K562 (cell line): Measurements from ENCODE around the gene ADAM30. TPM values are rescaled to one million over a fixed set of nuclear protein-coding genes. Genes with fewer than 3 reads are reported as not detected.

ENCODE experiments used
- ATAC-seq: fragments of 200-7000 bp; cut with Tn5 transposase; 3 replicates; pipeline ENCODE4 v1.9.1; 2020; ENCODE audit warnings: moderate library complexity
- BruUV-seq: library from RNA; stranded (reverse); fragments of 400-500 nt; replicated peaks from 2 replicates; lab custom pipeline; 2021; lab: Mats Ljungman, UMichigan
- CTCF ChIA-PET: fragments of 300-600 bp; formaldehyde crosslinking; extraction: SDS; loops from one replicate; lab custom pipeline; 2021; ENCODE audit warnings: low intra/inter-chr PET ratio; lab: Yijun Ruan, JAX
- POLR2A ChIA-PET: fragments of 300-600, 350-650 bp; sonication (Branson Sonifier 250); formaldehyde crosslinking; extraction: SDS; loops from one replicate; lab custom pipeline; 2021; ENCODE audit warnings: antibody characterized with exemption, inconsistent platforms; lab: Yijun Ruan, JAX
- DNase-seq, 4 experiments: peaks; one replicate each; pipeline versions ENCODE4 v3.0.0 to v3.0.0-alpha.2; 2011 to 2018; ENCODE audit warnings: low spot score in 3 of 4, mixed read lengths in 3 of 4; ENCODE audit errors: extremely low read depth in 1 of 4
- FAIRE-seq: peaks from 2 replicates; lab custom pipeline; 2011; peaks lifted over from hg19 to GRCh38; lab: Jason Lieb, UNC
- H2AFZ ChIP-seq: 2 replicates; pipeline ENCODE4 v1.6.0; 2011; ENCODE audit warnings: low read depth, low read length, control low read depth, inconsistent platforms
- H3K27ac ChIP-seq: fragments of 200-600 bp; 3 replicates; pipeline ENCODE4 v1.8.0; 2011; ENCODE audit warnings: low read depth, mild to moderate bottlenecking, control low read depth, inconsistent platforms, low read length, moderate library complexity, mixed read lengths; ENCODE audit errors: extremely low read depth
- H3K27me3 ChIP-seq, 2 experiments: fragments of 300-600 bp in 1 of 2; 2 replicates in 1 of 2; 3 replicates in 1 of 2; pipeline versions ENCODE4 v1.6.0 to v1.8.0; 2011; ENCODE audit warnings: inconsistent platforms in 2 of 2, low read length in 2 of 2, mild to moderate bottlenecking in 1 of 2, mixed read lengths in 1 of 2, moderate library complexity in 1 of 2; ENCODE audit not compliant: control insufficient read depth in 2 of 2, insufficient read depth in 2 of 2
- H3K36me3 ChIP-seq: fragments of 300-600 bp; 3 replicates; pipeline ENCODE4 v1.8.0; 2011; ENCODE audit warnings: mild to moderate bottlenecking, low read length, inconsistent platforms; ENCODE audit not compliant: control insufficient read depth, insufficient read depth
- H3K4me1 ChIP-seq, 2 experiments: fragments of 200-600 bp in 1 of 2; replicated peaks in 1 of 2; 2 replicates in 1 of 2; 3 replicates in 1 of 2; pipeline versions ENCODE4 v1.5.1 to v1.8.0; 2011; ENCODE audit warnings: inconsistent platforms in 2 of 2, low read length in 2 of 2, mild to moderate bottlenecking in 1 of 2, mixed read lengths in 1 of 2, moderate library complexity in 1 of 2; ENCODE audit not compliant: control insufficient read depth in 2 of 2, insufficient read depth in 2 of 2
- H3K4me2 ChIP-seq: 2 replicates; pipeline ENCODE4 v1.6.1; 2011; ENCODE audit warnings: low read length, control low read depth, inconsistent platforms, mixed read lengths; ENCODE audit not compliant: insufficient read depth
- H3K4me3 ChIP-seq: fragments of 200-600 bp; sonication (generic), shearing (Covaris generic); 2 replicates; pipeline ENCODE4 v1.5.1; 2016; ENCODE audit warnings: control low read depth, inconsistent platforms
- H3K79me2 ChIP-seq: fragments of 200-600 bp; 3 replicates; pipeline ENCODE4 v1.8.0; 2011; ENCODE audit warnings: low read length, inconsistent platforms; ENCODE audit not compliant: control insufficient read depth, insufficient read depth
- H3K9ac ChIP-seq, 2 experiments: 2 replicates each; pipeline versions ENCODE4 v1.6.0 to v1.6.1; 2011; ENCODE audit warnings: low read depth in 2 of 2, low read length in 2 of 2, control low read depth in 1 of 2, inconsistent platforms in 1 of 2, mild to moderate bottlenecking in 1 of 2, mixed read lengths in 1 of 2; ENCODE audit not compliant: insufficient read depth in 1 of 2
- H3K9me1 ChIP-seq: one replicate; pipeline ENCODE4 v1.6.0; 2011; ENCODE audit warnings: inconsistent platforms, mild to moderate bottlenecking, low read length, moderate library complexity; ENCODE audit not compliant: control insufficient read depth, insufficient read depth
- H3K9me3 ChIP-seq: replicated peaks from 2 replicates; pipeline ENCODE4 v1.5.1; 2011; ENCODE audit warnings: low read depth, low read length, inconsistent platforms; ENCODE audit not compliant: control insufficient read depth, insufficient read depth
- H4K20me1 ChIP-seq: replicated peaks from 2 replicates; pipeline ENCODE4 v1.6.1; 2011; ENCODE audit warnings: low read length, inconsistent platforms, mixed read lengths; ENCODE audit not compliant: control insufficient read depth, insufficient read depth
- E2F3 ChIP-seq: fragments of 250-450 bp; sonication (Bioruptor Pico); IDR thresholded peaks from 2 replicates; pipeline ENCODE4 v1.4.0; 2020; ENCODE audit warnings: mild to moderate bottlenecking
- EHMT2 ChIP-seq: fragments of 450-650 bp; IDR thresholded peaks from 2 replicates; pipeline ENCODE4 v1.6.1; 2018; ENCODE audit warnings: antibody characterized with exemption
- ELF4 ChIP-seq: fragments of 450-650 bp; formaldehyde crosslinking; IDR thresholded peaks from 2 replicates; pipeline ENCODE4 v1.4.0; 2022; ENCODE audit warnings: missing genetic modification characterization
- FOXJ2 ChIP-seq: fragments of 200-800 bp; sonication (Bioruptor generic); IDR thresholded peaks from 2 replicates; pipeline ENCODE4 v1.6.1; 2016; ENCODE audit warnings: missing genetic modification characterization, missing compliant biosample characterization
- NFRKB ChIP-seq: fragments of 450-650 bp; IDR thresholded peaks from 2 replicates; pipeline ENCODE4 v1.6.1; 2016; ENCODE audit warnings: low read depth
- PHF21A ChIP-seq: fragments of 450-650 bp; IDR thresholded peaks from 2 replicates; pipeline ENCODE4 v1.6.1; 2017; ENCODE audit warnings: low read depth, borderline replicate concordance
- SPI1 ChIP-seq: IDR thresholded peaks from 2 replicates; pipeline ENCODE4 v1.6.1; 2011; ENCODE audit warnings: low read depth, low read length, control low read depth, borderline replicate concordance
- ZNF224 ChIP-seq: sonication (generic); formaldehyde crosslinking; IDR thresholded peaks from 2 replicates; pipeline ENCODE4 v1.8.0; 2022; ENCODE audit warnings: mild to moderate bottlenecking, missing genetic modification reagents
- ZNF431 ChIP-seq: sonication (generic); formaldehyde crosslinking; IDR thresholded peaks from 2 replicates; pipeline ENCODE4 v1.8.0; 2022; ENCODE audit warnings: mild to moderate bottlenecking, missing genetic modification reagents
- WGBS: fragments of 100-300 bp; shearing (Covaris generic); methylation state at CpG from one replicate; pipeline ENCODE4 v1.1.6; 2016; ENCODE audit warnings: low coverage, mixed read lengths; ENCODE audit not compliant: insufficient coverage; ENCODE audit errors: missing lambda C conversion rate; 5-methylcytosine and 5-hydroxymethylcytosine counted together
- in situ Hi-C: fragments of 300-500 bp; cut with MboI; formaldehyde crosslinking; loops from 4 replicates; pipeline ENCODE4 v1.15.0; 2018; ENCODE audit warnings: inconsistent platforms, mixed read lengths
- intact Hi-C: fragments of 100-400 bp; cut with micrococcal nuclease; formaldehyde crosslinking; loops from 2 replicates; pipeline ENCODE4 v1.14.2; 2022
- polyA plus RNA-seq, 8 experiments: library from polyadenylated mRNA; depleted of rRNA in 4 of 8; stranded (reverse) in 5 of 8; unstranded in 3 of 8; fragments of >200 nt; fragmentation: Nextera tagmentation in 2 of 8; fragmentation: Illumina TruSeq in 1 of 8; extraction: Ambion mirVana in 2 of 8; extraction: Trizol in 1 of 8; gene quantifications; 2 replicates each; pipeline versions ENCODE4 v1.2.1 to v1.2.3, GENCODE V29; 2011 to 2014; ENCODE audit warnings: inconsistent platforms in 1 of 8, missing spikeins in 1 of 8
- total RNA-seq, 7 experiments: library from RNA; depleted of rRNA in 6 of 7; stranded (reverse); fragments of >200 nt in 6 of 7; fragmentation: Illumina TruSeq in 2 of 7; extraction: Trizol in 2 of 7; gene quantifications; 2 replicates each; pipeline versions ENCODE4 v1.2.1 to v1.2.3, GENCODE V29; 2011 to 2021; ENCODE audit warnings: low replicate concordance in 1 of 7
- TF ChIP-seq, protein P1 (sequence below): fragments of 250-450 bp; sonication (Bioruptor Pico); IDR thresholded peaks from 2 replicates; pipeline ENCODE4 v1.8.0; 2022; ENCODE audit warnings: inconsistent platforms, mild to moderate bottlenecking, moderate library complexity, borderline replicate concordance

Gene ADAM30
- total and polyA plus RNA-seq, 9 of the 15 experiments (the other 6 are each of a cell fraction or from before 2014, with no cell fraction given), result not detected

DNA sequence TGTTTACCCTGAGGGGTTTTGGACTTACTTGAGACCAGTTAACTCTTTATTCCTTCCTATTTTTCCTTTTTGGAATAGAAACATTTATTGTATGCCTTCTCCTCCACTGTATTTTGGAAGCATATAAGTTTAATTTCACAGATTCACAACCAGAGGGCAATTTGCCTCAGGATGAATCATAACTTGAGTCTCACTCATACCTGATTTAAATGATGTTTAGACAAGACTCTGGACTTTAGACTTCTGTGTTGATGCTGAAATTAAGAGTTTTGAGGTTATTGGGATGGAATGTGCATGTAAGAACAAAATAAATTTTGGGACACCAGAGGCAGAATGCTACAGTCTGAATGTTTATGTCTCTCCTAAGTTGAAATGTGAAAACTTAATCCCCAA lies 7.1 kb upstream of the ADAM30 start:
- intact Hi-C loops, result no loop called here
- Histone ChIP-seq H3K27ac (no peak overlapping the region), H3K9me3 (no peaks in the 10 kb centered on the region), H4K20me1 (no peaks in the 10 kb centered on the region), H2AFZ (no peak overlapping the region), H3K36me3 (no peaks in the 10 kb centered on the region), H3K79me2 (no peaks in the 10 kb centered on the region), H3K4me2 (no peak overlapping the region), H3K4me3 (no peak overlapping the region), H3K9ac (no peak overlapping the region), H3K9me1 (no peaks in the 10 kb centered on the region), H3K27me3 (peaks cover 3 to 26% of the 10 kb centered on the region in 2 experiments), H3K4me1 (no peaks in the 10 kb centered on the region)
- in situ Hi-C loops, result no loop called here
- ChIA-PET POLR2A (no interaction called here), CTCF (no interaction called here)
- TF ChIP-seq ZNF224, result no peak
- no peak for DNase-seq
- BruUV-seq, result no TSS peak
- FAIRE-seq, result no peak
- ATAC-seq, result no peak

DNA sequence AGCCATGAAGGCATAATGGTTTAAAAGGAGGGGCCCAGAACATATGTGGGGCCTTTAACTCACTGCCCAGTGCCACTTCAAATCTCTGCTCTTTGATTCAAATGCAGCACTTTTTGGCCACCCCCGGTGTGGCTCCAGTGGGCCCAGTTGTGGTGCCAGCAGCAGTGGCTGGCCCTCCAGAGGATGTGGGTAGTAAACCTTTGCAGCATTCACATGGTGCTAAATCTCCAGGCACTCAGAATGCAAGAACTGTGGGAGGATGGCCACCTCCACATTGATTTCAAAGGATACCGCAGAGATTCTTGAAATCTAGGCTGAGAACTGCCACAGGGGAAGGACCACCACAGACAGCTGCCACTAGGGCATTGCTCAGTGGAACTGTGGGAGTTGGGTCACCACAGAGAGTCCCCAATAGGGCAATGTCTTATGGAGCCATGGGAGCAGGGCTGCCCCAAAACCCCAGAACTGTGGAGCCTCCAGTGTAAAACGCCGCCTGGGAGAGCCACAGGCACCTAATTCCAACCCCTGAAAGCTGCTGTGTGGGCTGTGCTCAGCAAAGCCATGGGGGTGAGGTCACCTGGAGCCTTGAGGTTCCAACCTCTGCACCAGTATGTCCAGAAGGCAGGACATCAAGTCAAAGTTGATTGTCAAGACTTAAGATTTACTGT lies 6.6 kb upstream of the ADAM30 start:
- DNase-seq, result no peak
- CTCF ChIA-PET, result no interaction called here

More for the DNA sequence above, 6.6 kb upstream of the ADAM30 start:
- TF ChIP-seq SPI1, result no peak
- TF ChIP-seq FOXJ2 (tag), result no peak
- TF ChIP-seq, protein P1, sequence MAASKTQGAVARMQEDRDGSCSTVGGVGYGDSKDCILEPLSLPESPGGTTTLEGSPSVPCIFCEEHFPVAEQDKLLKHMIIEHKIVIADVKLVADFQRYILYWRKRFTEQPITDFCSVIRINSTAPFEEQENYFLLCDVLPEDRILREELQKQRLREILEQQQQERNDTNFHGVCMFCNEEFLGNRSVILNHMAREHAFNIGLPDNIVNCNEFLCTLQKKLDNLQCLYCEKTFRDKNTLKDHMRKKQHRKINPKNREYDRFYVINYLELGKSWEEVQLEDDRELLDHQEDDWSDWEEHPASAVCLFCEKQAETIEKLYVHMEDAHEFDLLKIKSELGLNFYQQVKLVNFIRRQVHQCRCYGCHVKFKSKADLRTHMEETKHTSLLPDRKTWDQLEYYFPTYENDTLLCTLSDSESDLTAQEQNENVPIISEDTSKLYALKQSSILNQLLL (CRISPR knock-in tag), result no peak
- no peak for TF ChIP-seq EHMT2
- no peak for TF ChIP-seq ELF4 (CRISPR knock-in tag)
- no peak for TF ChIP-seq NFRKB
- TF ChIP-seq E2F3, result no peak
- no peak for TF ChIP-seq ZNF431
- no peak for TF ChIP-seq PHF21A
- no TSS peak for BruUV-seq
- H3K4me3 ChIP-seq, result no peak overlapping the region
- WGBS, result 2% methylated on average over 4 of the region's 4 CpGs
- H3K4me2 ChIP-seq, result no peak overlapping the region
- H2AFZ ChIP-seq, result no peak overlapping the region
- POLR2A ChIA-PET, result no interaction called here
- no peaks in the 10 kb centered on the region for H4K20me1 ChIP-seq
- no peak for FAIRE-seq
- ATAC-seq, result no peak
- H3K9ac ChIP-seq, result no peak overlapping the region
- no peaks in the 10 kb centered on the region for H3K9me3 ChIP-seq
- H3K27ac ChIP-seq, result no peak overlapping the region
- no peaks in the 10 kb centered on the region for H3K79me2 ChIP-seq
- in situ Hi-C loops (no loop called here), intact Hi-C loops (no loop called here)
- no peaks in the 10 kb centered on the region for H3K36me3 ChIP-seq
- H3K4me1 ChIP-seq, result no peaks in the 10 kb centered on the region
- no peaks in the 10 kb centered on the region for H3K9me1 ChIP-seq
- peaks cover 5 to 26% of the 10 kb centered on the region in 2 experiments for H3K27me3 ChIP-seq
